GM12875 (cell line): ENCODE data around the gene SCARB1.

Source experiments
- H3K4me3 ChIP-seq: one replicate; pipeline ENCODE4 v1.5.1; 2011; ENCODE audit warnings: low read depth, low read length, control low read depth
- TF ChIP-seq, protein P1 (sequence below): IDR thresholded peaks from 2 replicates; pipeline ENCODE4 v1.5.1; 2011; ENCODE audit warnings: low read depth, mild to moderate bottlenecking, control low read depth, inconsistent platforms, low read length, moderate library complexity, borderline replicate concordance; ENCODE audit not compliant: insufficient read depth

Gene SCARB1

DNA sequence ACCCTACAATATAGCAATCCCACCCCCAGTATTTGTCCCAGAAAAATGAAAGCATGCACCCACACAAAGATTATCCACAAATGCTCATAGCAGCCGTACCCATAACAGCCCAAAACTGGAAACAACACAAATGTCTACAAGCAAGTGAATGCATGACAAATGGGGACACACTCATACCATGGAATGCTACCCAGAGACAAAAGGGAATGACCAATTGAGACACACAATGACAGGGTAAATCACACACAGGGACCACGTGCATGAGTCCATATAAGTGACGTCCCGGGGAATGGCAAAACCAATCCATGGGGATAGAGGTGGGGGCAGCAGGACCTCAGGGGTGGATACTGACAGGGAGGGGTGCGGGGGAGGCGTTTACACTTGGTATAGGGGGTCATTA, 33.4 kb downstream of the SCARB1 start:
- TF ChIP-seq, protein P1, sequence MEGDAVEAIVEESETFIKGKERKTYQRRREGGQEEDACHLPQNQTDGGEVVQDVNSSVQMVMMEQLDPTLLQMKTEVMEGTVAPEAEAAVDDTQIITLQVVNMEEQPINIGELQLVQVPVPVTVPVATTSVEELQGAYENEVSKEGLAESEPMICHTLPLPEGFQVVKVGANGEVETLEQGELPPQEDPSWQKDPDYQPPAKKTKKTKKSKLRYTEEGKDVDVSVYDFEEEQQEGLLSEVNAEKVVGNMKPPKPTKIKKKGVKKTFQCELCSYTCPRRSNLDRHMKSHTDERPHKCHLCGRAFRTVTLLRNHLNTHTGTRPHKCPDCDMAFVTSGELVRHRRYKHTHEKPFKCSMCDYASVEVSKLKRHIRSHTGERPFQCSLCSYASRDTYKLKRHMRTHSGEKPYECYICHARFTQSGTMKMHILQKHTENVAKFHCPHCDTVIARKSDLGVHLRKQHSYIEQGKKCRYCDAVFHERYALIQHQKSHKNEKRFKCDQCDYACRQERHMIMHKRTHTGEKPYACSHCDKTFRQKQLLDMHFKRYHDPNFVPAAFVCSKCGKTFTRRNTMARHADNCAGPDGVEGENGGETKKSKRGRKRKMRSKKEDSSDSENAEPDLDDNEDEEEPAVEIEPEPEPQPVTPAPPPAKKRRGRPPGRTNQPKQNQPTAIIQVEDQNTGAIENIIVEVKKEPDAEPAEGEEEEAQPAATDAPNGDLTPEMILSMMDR = no peak
- no peak overlapping the region for H3K4me3 ChIP-seq

DNA sequence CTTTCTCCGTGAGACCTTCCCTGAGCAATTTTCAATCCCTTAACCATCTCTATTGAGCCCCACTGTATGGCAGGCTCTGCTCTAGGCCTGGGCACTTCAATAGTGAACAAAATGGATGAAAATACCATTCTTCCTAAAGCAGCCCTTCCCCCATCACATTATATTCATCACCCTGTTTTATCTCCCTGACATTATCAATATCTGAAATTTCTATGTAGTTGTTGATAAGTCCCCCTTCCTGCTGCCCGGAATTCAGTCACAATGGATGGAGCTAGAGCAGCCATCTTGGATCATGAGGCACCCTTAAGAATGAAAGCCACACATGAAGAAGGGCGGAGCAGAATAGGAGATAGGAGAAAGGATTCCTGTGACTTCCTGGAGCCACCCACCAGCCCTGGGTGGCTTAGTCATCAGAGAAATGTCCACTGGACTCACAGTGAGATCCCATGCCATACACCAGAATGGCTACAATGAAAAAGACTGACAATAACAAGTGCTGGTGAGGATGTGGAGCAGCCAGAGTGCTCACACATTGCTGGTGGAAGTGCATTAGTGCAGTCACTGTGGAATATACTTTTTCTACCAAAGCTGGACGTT, 33.9 kb downstream of the SCARB1 start:
- TF ChIP-seq, protein P1 = no peak
- no peak overlapping the region for H3K4me3 ChIP-seq

DNA sequence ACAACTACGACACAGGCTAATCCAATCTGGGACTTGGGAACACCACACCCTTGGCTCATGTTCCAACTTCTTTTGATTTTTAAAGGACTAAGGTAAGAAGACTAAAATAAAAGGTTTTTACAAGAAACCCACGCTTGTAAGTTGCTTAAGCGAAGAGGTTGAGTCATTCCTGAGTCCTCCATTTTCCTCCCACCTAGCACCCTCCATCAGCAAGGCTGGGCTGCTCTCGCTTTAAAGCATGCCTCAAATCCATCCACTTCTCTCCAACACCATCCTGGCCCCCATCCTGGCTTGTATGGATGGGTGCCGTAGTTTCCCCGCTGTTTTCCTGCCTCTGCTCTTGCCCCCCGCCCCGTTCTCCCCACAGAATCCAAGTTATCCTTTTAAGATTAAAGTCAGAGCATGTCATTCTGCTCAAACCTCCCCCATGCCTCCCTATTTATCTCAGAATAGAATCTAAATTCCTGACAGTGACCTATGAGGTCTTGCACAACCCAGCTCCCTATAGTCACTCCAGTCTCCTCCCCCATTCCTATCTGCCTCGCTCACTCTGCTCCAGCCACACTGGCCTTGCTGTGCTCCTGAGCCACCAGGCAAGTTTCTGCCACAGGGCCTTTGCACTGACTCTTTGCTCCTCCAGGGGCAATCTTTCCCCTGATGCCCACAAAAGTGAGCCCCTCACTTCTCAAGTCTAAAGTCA, 34.5 kb downstream of the SCARB1 start:
- H3K4me3 ChIP-seq = no peak overlapping the region
- TF ChIP-seq, protein P1 = no peak

DNA sequence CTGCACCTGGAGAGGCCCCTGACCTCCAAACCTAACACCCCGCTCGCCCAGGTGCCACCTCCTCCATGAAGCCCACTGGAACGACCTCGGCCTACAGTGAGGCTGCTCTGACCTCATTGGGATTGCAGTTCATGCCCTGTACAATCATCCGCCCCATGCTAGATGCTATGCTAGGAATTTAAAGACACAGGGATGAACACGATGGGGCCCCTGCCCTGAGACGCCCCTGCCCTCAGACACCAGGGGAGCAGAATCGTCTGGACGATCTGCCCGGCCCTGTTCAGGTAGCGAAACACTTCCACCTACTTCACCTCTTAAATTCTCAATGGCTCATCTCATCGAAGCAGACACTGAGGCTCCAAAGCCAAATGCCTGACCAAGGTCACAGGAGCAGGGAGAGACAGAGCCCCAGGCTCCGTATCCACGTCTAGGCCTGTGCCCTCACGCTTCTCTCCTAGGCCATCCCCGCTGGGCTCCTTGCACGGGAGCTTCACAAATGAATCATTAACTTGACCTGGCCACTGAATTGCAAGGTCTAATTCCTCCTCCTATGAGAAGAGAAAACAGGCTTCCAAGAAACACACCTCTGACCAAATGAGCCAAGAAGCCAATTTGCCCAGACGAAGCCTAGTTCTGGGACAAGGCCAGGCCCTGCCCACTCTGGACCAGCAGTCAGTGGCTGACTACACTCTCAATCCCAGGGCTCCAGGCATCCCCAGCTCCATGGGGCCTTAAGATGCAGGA, 35.2 kb downstream of the SCARB1 start:
- H3K4me3 ChIP-seq = no peak overlapping the region
- TF ChIP-seq, protein P1 = no peak

DNA sequence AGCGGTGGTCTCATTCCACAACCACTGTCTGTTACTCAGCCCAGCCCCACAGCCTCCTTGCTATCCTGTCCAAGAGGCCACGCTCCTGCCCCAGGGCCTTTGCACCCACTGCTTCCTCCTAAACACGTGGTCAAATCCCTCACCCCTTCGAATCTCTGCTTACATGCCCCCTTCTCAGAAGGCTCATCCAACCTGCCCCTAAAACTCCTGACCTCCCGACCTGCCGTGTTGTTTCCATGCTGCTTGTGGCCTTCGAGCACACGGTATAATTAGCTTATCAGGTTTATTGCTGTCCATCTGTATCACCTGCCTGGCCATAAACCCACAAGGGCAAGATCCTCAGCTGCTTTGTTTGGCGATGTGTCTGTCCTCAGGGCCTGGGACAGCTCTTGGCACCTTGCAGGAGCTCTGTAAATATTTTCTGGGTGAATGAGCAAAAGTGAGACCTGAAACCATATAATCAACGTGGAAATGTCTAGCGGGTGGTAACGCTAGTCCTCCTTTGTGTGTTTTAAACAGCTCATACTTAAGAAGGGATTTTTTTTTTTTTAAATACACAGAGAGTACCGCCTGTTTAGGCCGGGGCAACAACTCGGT, 36.0 kb downstream of the SCARB1 start:
- TF ChIP-seq, protein P1 = no peak
- no peak overlapping the region for H3K4me3 ChIP-seq

DNA sequence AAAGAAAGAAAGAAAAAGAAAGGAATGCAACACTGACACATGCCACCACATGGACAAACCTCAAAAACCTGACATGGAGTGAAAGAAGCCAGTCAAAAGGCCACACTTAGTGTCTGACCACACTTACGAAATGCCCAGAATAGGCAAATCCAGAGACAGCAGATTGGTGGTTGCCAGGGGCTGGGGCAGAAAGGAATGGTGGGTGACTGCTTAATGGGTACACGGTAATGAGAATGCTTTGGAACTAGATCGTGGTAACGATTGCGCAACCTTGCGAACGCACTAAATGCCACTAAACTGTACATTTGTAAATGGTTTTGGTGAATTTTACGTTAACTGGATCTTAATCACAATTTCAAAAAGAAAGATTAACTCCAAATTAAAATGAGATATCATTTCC, 39.5 kb downstream of the SCARB1 start:
- H3K4me3 ChIP-seq = no peak overlapping the region
- TF ChIP-seq, protein P1 = no peak
